GM19452 (cell line): Measurements from ENCODE around the gene SORL1.

ENCODE experiments used
- ATAC-seq: cut with Tn5 transposase; IDR thresholded peaks from one replicate; pipeline ENCODE4 v1.9.1; 2021; ENCODE audit not compliant: unreplicated experiment

SORL1 gene

DNA sequence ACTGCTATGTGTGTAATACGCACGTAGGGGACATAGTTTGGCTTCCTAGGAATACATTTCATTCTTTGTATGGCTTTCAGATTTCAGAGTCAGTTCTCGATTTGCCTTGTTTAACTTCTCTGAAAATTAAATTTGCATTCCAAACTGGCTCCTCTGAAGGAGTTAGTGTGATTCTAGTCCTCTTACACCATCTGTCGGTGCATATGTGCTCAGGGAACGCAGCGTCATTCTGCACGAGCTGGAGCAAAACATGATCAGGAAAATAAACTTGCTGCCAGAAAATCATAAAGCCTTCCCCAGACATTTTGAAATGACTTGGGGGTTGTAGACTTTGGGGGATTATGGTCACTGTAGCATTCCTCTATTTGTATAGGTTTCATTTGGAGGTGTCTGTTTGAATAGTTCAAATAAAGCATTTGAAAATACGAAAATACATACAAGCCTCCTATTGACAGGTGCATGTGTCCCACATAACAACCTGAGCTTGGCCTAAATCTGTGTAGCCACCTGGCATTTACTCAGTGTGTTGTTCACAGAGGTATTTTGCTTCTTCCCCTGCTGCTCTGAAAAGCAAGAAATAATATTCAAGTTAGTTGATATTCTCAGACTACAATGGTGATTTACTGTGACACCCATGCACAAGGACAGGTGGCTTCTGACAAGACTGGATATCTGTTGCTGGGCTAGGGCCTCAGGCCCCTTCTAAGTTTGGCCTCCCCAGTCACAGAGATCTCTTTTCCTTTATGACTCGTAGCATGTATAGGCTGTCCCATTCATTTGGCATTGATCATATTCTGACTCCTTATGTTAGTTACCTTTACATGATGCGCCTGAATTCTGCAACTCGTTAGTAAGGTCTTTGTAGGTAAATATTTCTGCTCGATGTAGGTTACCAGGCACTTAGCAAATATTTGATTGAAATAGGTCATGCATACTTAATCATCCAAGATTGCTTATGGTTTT lies 82.3 kb downstream of the SORL1 start:
- ATAC-seq: no peak

DNA sequence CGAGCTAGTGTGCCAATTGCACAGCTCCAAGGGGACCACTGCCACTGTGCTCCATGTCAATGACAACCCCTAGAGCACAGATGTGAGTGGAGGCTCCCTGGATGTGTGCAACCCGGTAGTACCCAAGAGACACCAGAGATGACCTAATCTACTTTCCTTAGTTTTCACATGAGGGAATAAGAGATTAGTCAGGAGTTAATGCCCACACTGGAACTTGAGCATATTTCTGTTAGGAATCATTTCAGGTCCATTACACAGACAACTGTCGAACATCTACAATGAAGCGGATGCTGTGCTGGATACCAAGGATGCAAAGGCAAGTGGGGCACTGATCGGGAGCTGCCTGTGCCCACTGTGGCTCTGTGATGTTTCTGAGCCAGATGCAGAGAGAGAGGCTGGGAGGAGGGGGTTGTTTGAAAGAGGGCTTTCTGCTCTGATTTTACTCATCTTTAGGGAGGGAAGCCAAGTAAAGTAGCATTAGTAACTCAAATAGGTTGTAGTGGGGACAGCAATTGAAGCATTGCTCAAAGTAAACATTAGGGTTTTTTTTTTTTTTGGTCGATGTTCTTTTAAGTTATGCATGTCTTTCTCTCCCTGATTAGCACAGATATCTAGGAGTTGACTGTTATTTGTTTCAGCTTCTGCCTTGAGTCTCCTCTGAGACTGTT lies 83.1 kb downstream of the SORL1 start:
- no peak for ATAC-seq

DNA sequence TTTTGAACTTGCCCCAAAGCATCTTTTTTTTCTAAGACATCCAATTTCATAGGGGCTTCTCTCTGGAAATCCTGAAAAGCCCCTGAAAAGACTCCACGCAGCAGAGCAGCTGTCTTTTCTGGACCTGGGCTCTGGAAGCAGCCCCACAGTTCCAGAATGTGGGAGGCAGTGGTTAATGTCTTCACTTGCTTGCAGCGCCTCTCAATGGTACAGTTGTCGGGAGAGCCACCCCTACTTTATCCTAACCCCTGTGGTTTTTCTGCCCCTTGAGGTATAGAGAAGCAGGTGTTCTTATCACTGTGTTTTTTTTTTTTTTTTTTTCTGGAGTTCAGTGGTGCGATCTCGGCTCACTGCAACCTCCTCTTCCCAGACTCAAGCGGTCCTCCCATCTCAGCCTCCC lies 84.0 kb downstream of the SORL1 start:
- ATAC-seq: no peak

DNA sequence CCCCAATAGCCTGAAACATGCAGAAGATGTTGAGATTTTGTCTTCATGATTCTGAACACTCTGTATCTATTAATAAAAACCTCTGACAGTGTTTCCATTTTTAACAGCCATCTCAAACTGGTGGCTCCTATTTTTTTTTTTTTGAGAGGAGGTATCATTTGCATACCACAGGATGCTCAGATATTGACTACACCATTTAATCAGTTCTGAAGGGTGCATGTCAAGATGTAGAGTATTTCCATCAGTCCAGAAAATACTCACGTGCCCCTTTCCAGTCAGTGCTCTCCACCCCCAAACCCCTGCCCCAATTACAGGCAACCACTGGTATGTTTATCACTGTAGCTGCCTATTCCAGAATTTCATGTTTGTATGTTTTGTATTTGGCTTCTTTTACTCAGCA lies 85.9 kb downstream of the SORL1 start:
- peak; percentile 72 for ATAC-seq

DNA sequence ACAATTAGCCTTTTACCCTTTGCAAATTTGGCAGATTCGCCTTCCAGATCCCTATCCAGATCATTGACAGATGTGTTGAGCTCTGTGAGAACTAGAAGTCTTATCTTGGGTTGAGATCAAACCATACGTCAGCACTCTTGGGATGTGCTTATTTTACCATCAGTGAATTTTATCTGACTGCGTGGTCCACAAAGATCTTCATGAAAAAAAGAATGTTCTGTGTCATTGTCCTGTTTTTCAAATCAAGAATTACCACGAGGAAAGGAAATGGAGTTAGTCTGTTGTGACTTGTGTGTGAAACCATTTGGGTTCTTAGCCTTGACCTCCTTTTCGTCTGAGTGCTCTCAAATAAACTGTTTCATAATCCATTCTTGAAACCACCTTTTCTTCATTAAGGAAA lies 86.9 kb downstream of the SORL1 start:
- ATAC-seq: no peak

DNA sequence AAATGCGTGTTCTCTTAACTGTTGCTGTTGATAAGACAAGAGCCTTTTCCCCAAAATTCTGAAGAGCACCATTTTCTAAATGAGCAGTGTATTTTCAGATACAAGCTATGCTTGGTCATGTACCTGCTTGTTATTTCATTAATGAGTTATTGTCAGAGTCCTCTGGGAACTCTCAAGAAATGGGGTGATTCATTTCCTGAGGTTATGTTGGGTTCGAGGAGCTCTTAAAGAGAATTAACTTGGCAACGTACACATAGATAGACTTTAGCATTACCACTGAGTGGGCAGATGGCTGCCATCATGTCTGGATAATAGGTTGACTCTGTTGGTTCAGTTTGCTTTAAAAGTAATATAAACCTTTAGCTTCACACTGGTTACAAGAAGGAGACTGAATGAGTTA lies 88.5 kb downstream of the SORL1 start:
- no peak for ATAC-seq

DNA sequence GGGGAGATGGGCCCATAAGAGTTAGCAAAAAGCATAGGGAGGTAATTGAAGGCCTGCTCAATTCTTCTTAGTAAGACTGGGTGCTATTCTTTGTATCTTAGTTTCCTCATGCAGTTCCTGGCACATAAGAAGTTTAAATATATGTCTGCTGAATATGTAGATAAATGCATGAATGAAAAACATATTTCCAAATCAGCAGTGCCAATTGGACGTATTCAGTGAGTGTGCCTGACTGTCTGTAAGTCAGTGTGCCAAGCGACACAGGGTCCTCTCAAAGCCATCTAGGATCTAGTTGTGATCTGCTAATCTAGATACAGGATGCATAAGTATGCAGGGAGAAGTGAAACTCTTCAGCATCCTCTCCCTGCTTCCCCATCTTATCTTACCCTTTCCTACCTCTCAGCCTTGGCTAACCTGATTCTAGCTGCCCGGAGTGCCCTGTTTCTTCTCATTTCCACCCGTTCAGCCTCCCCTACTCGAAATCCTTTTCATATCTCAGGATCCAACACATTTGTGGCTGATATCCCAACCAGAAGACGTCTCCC lies 91.8 kb downstream of the SORL1 start:
- no peak for ATAC-seq

DNA sequence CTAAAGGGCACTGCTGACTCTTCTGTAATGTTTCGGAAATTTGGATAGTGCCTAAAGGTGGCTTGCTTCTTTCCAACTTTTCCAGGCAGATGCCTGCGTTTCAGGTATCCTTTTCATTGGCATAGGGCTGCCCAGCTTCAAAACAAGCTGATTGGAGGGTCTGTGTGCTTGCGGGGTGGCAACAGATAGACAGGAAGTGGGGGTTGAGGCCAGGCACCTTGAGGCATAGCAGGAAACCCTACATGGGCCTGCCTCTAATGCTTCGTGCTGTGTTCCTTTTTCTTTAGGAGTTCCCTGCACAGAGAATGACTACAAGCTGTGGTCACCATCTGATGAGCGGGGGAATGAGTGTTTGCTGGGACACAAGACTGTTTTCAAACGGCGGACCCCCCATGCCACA lies 92.8 kb downstream of the SORL1 start:
- ATAC-seq: no peak

DNA sequence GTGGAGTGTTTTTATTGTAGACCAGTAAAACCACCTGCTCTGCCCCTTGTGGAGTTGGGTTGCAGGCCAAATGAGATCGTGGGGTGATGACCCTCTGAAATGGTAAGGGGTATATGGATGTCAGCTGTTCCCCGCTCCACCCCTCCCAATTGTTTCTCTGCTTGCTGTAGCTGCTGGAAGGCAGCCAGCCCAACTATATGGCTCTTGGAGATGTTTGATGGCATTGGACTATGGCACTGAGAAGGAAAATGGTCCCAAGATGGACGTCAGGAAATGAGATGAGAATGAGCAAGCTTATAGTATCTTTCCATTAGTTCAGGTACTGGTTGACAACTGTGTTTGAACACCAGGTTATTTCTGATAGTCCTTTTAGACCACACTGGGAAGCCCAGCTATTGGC lies 95.5 kb downstream of the SORL1 start:
- no peak for ATAC-seq

DNA sequence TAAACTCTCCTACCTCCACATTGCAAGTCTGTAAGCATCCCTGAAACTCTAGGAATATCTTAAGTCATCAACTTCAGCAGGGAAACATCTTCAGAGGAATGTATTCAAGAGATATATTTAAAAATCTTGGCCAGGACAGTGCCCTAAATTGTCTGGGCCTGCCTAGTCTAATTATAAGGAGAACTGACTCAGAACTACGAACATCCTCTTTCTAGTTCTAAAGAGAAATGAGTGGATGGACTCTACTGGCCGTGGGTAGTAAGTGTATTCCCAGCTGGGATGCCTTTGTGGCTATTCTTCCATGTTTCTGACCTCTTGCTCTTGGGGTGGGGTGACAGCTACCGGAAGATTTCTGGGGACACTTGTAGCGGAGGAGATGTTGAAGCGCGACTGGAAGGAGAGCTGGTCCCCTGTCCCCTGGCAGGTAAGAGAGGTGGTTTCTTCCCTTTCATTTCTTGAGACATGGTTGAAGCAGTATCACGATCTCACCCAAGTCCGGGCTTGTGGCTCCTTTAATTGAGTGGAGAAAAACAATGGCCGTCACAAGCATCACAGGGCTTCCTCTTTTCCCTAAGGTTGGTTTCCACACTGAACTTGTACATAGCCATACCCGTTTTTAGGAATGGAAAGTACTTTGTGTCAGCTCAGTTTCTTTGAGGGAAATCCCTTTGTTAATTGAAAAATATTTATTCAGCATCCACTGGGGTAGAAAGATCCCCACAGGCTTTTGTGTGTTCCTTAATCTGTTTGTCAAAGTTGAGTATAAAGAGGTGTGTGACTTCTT lies 98.3 kb downstream of the SORL1 start:
- no peak for ATAC-seq

DNA sequence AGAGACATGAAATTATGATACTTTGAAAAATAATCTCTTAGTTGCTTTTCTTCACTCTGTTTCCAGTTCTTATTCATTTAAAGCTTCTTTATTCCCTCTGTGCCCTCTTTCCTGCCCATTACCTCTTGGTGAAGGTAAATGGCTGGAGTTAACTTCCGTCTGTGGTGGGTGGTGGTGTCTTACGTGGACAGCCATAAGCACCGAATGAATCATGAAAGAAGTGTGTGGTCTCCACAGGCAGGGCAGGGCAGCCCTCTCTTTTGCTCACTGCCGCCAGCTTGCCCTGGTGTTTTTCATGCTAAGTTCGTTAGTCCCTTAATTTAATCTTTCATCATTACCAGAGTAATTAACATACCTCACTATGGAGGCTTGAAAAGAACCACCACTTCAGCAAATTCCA lies 99.3 kb downstream of the SORL1 start:
- ATAC-seq: no peak

DNA sequence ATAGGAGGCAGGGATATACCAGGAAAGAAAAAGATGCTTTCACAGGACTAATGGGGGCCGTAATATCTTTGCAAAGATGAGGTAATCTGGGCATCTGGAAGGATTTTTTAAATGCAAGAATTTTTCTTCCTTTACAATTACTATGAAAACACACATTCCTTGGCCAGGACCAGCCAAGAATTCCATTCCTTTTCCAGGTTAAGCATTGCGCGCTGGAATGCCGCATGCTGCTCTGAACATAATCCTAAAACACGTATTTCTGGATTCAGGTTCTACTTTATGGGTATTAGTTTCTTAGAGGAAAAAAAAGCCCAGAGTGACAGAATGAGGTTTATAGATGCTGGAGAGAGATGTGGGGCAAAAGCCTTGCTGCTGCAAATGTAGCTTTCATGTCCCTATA lies 100.0 kb downstream of the SORL1 start:
- ATAC-seq: no peak

DNA sequence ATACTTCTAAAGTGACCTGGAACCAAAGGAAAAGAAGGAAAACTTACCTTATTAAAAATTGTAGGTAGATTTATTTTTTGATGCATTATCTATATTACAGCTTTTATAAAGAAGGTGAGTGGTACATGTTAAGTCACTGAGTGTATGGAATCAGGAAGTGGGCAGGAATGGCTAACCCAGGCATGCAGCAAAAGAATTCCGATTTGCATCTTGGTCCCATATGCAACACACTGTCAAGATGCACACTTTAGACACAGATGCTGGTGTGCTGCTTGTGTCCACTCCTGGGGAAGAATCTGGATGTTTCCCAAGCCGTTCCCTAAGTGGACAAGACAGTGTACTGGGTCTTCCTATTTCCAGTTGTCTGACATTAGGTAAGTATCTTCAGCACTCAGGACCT lies 100.5 kb downstream of the SORL1 start:
- no peak for ATAC-seq

DNA sequence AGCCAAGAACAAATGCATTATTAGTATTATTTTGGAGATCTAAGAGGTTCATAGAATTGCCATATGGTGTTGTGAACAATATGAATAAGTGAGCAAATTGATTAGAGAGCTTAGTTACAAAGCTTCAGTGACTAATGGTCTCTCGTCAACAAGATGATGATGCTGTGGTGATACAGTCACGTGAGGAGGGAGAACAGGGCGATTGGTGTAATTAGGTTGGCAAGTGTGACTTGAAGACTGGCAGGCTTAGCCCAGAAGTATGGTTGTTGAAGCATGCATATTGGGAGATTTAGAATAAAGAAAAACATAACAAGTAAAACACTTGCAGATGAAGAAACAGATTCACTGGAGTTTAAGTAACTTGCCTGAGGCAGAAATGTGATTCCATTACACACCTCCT lies 101.3 kb downstream of the SORL1 start:
- ATAC-seq: no peak

DNA sequence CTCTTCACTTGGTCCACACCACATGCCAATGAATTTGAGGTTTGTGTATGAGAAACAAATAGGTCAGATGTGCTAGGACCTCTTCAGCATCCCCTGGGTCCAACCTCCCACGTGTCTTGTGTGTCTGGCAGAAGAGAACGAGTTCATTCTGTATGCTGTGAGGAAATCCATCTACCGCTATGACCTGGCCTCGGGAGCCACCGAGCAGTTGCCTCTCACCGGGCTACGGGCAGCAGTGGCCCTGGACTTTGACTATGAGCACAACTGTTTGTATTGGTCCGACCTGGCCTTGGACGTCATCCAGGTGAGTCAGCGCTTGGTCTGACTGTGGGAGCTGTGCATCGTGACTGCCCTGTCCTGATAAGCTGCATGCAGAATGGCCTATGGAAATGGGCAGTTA lies 101.7 kb downstream of the SORL1 start:
- no peak for ATAC-seq

DNA sequence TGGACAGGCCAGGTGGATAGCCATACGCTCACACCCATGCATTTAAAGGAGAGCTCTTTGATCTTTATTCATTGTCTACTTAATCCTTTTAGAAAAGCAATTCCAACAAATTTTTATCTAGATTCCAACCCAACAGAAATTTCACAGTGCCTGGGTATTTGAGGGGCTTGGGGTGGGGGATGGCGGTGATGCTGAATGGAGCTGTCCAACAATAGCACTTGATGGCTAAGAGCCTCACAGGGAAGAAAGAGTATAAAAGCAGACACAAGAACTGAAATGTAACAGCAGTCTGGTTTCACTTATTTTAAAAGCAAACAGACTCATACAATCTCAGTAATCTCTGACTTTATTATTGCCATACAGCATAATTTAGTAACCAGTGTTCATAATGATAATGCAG lies 102.4 kb downstream of the SORL1 start:
- no peak for ATAC-seq

DNA sequence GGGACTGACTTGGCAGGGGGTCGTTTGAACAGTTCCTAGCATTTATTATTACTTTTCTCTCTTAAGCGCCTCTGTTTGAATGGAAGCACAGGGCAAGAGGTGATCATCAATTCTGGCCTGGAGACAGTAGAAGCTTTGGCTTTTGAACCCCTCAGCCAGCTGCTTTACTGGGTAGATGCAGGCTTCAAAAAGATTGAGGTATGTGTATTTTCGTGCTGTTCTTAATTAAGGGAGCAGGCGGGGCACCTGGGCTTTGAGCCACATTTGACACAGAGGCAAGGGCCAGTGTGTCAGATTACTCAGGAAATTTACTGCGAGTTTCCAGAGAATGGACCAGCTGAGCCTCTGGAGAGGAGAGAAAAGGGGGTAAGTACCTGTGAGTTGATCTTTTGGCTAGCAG lies 103.0 kb downstream of the SORL1 start:
- ATAC-seq: no peak

DNA sequence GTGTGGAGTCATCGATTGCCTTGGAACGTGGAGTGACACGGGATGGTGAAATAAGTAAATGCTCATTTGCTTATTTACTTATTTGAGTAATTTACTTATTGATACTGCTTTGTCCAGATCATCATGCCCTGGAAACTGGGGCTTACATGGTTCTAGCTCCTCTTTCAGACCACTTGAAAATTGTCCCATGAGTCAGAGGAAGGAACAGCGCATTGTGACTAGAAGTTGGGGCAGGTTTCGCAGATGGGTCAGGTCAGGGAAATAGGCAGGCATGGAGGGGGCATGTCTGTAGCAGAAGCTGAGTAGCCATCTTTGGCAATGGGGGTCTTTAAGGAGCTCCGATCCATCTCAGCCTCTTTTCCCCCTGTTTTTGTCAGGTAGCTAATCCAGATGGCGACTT lies 104.8 kb downstream of the SORL1 start:
- no peak for ATAC-seq

DNA sequence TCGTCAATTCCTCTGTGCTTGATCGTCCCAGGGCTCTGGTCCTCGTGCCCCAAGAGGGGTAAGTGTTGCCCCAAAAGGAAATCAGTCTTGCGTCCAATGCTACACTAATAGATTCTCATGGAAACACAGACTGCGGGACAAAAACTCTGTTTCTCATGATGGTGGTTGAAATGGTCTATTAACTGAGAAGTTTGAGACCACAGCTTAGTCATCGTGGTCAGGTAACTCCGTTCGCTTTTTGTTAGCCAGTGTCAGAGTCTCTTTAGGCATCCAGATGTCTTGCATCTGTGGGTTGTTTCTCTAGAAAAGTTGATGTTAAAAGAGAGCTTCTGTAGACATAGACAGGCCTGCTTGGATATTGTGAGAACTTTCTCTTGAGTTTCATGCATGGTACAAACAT lies 105.2 kb downstream of the SORL1 start:
- ATAC-seq: peak; percentile 87

DNA sequence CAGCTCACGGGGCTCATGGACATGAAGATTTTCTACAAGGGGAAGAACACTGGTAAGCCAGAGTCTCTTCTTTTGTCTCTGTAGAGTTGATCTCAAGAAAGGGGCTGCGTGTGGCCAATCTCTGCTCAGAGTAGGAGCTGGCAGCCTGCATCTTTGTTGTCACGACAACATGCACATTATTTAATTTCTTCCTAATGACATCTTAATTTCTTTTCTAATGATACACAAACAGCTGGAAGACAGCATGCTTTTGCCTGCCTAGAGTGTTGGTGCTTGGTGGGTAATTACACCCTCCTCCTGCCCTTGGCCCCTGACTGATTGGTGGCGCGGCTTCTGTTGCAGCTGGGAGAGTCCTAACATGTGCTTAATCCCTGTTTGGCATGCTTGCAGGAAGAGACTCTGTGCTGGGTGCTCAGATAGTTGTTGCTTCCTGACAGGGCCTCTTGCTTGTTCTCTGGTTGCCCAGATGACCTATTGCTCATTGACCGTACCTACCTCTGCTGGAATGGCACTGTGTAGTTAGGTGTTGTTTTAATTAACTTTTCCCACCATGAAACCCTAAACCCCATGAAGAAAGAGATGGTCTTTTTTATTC lies 107.6 kb downstream of the SORL1 start:
- no peak for ATAC-seq

DNA sequence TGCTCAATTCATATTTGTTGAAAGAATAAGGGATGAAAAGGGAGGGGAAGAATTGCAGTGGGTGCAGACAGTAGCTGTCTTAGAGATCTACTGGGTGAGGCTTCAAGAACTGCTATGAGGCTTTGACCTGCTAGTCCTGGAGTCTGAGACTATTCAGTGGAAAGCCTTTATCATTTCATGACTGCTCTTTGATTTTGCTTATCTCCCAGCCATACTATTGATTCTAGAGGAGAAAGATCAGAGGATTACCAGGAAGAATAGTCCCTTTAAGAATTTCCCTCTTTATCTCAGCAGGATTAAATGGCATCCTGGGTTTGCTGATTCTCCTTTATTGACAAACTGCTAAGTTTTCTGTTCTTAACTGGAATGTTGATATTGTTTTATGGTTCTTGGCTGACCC lies 108.1 kb downstream of the SORL1 start:
- ATAC-seq: no peak
